ENCODE results near the gene NECTIN1. TPM values are rescaled to one million over a fixed set of nuclear protein-coding genes. Genes with fewer than 3 reads are reported as not detected.

Gene NECTIN1
- total and polyA plus RNA-seq, 2 experiments from 2014 or later, result 1.0 to 5.2 TPM

DNA sequence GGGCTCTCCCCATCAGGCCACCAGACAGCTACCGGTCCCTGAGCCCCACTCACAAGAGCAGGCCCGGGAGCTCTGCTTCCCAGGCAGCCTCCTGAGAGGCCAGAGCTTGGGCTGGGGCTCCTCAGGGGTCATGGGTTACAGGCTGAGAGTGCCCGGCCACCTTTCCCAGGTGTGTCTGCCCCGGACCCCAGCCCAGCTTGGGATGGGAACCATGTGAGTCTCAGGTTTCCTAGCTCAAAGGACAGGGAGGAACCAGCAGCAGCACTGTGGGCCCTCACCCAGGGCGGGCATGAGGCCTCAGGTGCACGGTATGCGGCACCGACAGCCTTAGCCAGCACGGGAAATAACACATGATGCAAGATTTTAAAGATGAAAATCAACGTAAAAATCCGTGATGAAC is 90.1 kb downstream of the NECTIN1 start:
- in situ Hi-C loops (cut with MboI), result no loop called here
- Histone ChIP-seq H3K9ac (no peak overlapping the region), H3K27me3 (replicated peaks; ENCODE audit: insufficient read depth) (no peaks in the 10 kb centered on the region), H3F3A (ENCODE audit: insufficient read depth) (no peaks in the 10 kb centered on the region), H2AFZ (no peak overlapping the region), H4K20me1 (ENCODE audit: insufficient read depth) (no peaks in the 10 kb centered on the region), H3K9me2 (ENCODE audit: insufficient read depth) (no peaks in the 10 kb centered on the region), H3K4me3 (no peak overlapping the region), H3K4me2 (ENCODE audit: unreplicated experiment) (no peak overlapping the region), H3K79me2 (ENCODE audit: insufficient read depth) (no peaks in the 10 kb centered on the region), H3K27ac (no peak overlapping the region), H3K4me1 (ENCODE audit: insufficient read depth) (no peaks in the 10 kb centered on the region), H3K36me3 (ENCODE audit: low read depth) (no peaks in the 10 kb centered on the region), H3K9me3 (ENCODE audit: low read depth) (no peaks in the 10 kb centered on the region)
- TF ChIP-seq EZH2 (IDR thresholded peaks at IDR 0.05; ENCODE audit: insufficient read depth, poor library complexity, severe bottlenecking), result no peak
- TF ChIP-seq EZH2phosphoT487 (IDR thresholded peaks at IDR 0.05; ENCODE audit: insufficient read depth, low read depth), result no peak
- DNase-seq, result no peak
- 54 to 62% methylated on average over 11 of the region's 11 CpGs for WGBS, 2 experiments (ENCODE audit: low coverage in 1 of 2, low lambda C conversion rate in 2 of 2, missing lambda C conversion rate in 2 of 2)

GRCh38 chr11:119637481-119637880 is 91.5 kb downstream of the NECTIN1 start:
- DNase-seq, result no peak
- 53 to 60% methylated on average over 4 of the region's 4 CpGs for WGBS, 2 experiments (ENCODE audit: low coverage in 1 of 2, low lambda C conversion rate in 2 of 2, missing lambda C conversion rate in 2 of 2)

DNA sequence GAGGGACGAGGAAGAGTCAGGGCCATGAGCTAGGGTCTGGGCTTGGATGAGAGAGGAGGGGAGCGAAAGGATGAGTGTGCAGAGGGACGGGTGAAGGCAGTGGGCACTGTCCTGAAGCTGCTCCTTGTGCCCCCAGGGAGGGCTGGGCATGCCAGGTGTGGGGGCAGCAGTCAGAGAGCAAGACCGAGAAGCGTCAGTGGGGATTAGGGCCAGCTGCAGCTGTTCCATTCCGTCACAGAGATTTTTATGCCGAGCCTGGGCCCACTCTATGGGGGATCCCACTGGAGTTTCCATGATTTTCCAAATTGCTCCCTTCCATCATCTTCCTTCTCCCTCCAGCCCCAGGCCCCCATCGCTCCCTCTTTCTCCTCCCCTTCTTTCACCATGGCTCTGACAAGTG is 93.2 kb downstream of the NECTIN1 start:
- Histone ChIP-seq H3K9me2 (ENCODE audit: insufficient read depth) (no peaks in the 10 kb centered on the region), H3K4me1 (ENCODE audit: insufficient read depth) (no peaks in the 10 kb centered on the region), H3F3A (ENCODE audit: insufficient read depth) (no peaks in the 10 kb centered on the region), H4K20me1 (ENCODE audit: insufficient read depth) (no peaks in the 10 kb centered on the region), H3K79me2 (ENCODE audit: insufficient read depth) (no peaks in the 10 kb centered on the region), H3K36me3 (ENCODE audit: low read depth) (no peaks in the 10 kb centered on the region), H3K4me3 (no peak overlapping the region), H3K27ac (no peak overlapping the region), H3K27me3 (replicated peaks; ENCODE audit: insufficient read depth) (no peaks in the 10 kb centered on the region), H3K9ac (no peak overlapping the region), H2AFZ (no peak overlapping the region), H3K9me3 (ENCODE audit: low read depth) (no peaks in the 10 kb centered on the region), H3K4me2 (ENCODE audit: unreplicated experiment) (no peak overlapping the region)
- in situ Hi-C loops (cut with MboI), result no loop called here
- 78 to 84% methylated on average over 8 of the region's 8 CpGs for WGBS, 2 experiments (ENCODE audit: low coverage in 1 of 2, low lambda C conversion rate in 2 of 2, missing lambda C conversion rate in 2 of 2)
- TF ChIP-seq EZH2 (IDR thresholded peaks at IDR 0.05; ENCODE audit: insufficient read depth, poor library complexity, severe bottlenecking) (no peak), EZH2phosphoT487 (IDR thresholded peaks at IDR 0.05; ENCODE audit: insufficient read depth, low read depth) (no peak)
- no peak for DNase-seq

More at GRCh38 chr11:119637481-119637880, 91.5 kb downstream of the NECTIN1 start:
- no peaks in the 10 kb centered on the region for H3K27me3 ChIP-seq (replicated peaks; ENCODE audit: insufficient read depth)
- no peak overlapping the region for H3K4me3 ChIP-seq
- no peaks in the 10 kb centered on the region for H4K20me1 ChIP-seq (ENCODE audit: insufficient read depth)
- H3K9me3 ChIP-seq (ENCODE audit: low read depth), result no peaks in the 10 kb centered on the region
- H3K9ac ChIP-seq, result no peak overlapping the region
- H2AFZ ChIP-seq, result no peak overlapping the region
- no peak for TF ChIP-seq EZH2 (IDR thresholded peaks at IDR 0.05; ENCODE audit: insufficient read depth, poor library complexity, severe bottlenecking)
- no peak for TF ChIP-seq EZH2phosphoT487 (IDR thresholded peaks at IDR 0.05; ENCODE audit: insufficient read depth, low read depth)
- no peaks in the 10 kb centered on the region for H3K79me2 ChIP-seq (ENCODE audit: insufficient read depth)
- H3F3A ChIP-seq (ENCODE audit: insufficient read depth), result no peaks in the 10 kb centered on the region
- H3K36me3 ChIP-seq (ENCODE audit: low read depth), result no peaks in the 10 kb centered on the region
- no peak overlapping the region for H3K4me2 ChIP-seq (ENCODE audit: unreplicated experiment)
- H3K9me2 ChIP-seq (ENCODE audit: insufficient read depth), result no peaks in the 10 kb centered on the region
- in situ Hi-C loops (cut with MboI), result no loop called here
- H3K4me1 ChIP-seq (ENCODE audit: insufficient read depth), result no peaks in the 10 kb centered on the region
- no peak overlapping the region for H3K27ac ChIP-seq

DNA sequence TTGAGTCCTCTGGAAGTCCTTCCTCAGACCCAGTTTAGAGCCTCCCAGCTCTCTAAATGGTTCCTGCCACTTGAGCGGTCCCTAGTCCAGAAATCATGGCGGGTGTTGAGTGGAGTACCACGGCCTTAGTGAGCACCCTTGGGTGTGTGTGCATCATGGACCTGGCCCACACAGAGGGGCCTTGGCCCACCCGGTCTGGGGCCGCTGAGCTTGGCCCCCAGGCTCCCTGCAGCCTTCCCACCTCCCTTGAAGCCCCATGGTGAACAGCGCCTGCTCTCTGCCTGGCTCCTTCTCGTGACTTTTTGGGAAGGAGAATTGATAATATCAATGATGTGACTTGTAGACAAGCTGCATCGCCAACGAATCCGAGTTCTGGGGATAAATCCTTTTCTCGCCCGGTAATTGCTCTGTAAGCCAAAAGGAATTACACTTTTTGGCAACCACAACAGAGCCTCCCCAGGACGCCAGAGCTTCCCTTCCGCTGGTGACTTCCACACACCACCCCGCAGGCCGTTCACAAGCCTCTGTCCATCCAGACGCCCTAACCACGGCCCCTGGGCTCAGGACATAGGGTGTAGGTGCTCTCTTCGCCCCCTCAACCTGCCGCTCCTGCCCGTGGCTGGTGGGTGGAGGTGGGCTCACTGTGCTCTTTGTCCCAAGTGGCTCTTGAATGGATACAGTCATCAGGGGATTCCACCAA is 93.8 kb downstream of the NECTIN1 start:
- no peak for DNase-seq
- Histone ChIP-seq H3K4me1 (ENCODE audit: insufficient read depth) (no peaks in the 10 kb centered on the region), H3K4me2 (ENCODE audit: unreplicated experiment) (no peak overlapping the region), H3K4me3 (no peak overlapping the region), H2AFZ (no peak overlapping the region), H3K27me3 (replicated peaks; ENCODE audit: insufficient read depth) (no peaks in the 10 kb centered on the region), H3K9me2 (ENCODE audit: insufficient read depth) (no peaks in the 10 kb centered on the region), H3K27ac (no peak overlapping the region), H3K79me2 (ENCODE audit: insufficient read depth) (no peaks in the 10 kb centered on the region), H4K20me1 (ENCODE audit: insufficient read depth) (no peaks in the 10 kb centered on the region), H3K9me3 (ENCODE audit: low read depth) (no peaks in the 10 kb centered on the region), H3K9ac (no peak overlapping the region), H3F3A (ENCODE audit: insufficient read depth) (no peaks in the 10 kb centered on the region), H3K36me3 (ENCODE audit: low read depth) (no peaks in the 10 kb centered on the region)
- in situ Hi-C loops (cut with MboI), result no loop called here
- no peak for TF ChIP-seq EZH2 (IDR thresholded peaks at IDR 0.05; ENCODE audit: insufficient read depth, poor library complexity, severe bottlenecking)
- no peak for TF ChIP-seq EZH2phosphoT487 (IDR thresholded peaks at IDR 0.05; ENCODE audit: insufficient read depth, low read depth)
- 69 to 72% methylated on average over 19 to 21 of the region's 21 CpGs for WGBS, 2 experiments (ENCODE audit: low coverage in 1 of 2, low lambda C conversion rate in 2 of 2, missing lambda C conversion rate in 2 of 2)
